Measurements from ENCODE around the gene LYST.

DNA sequence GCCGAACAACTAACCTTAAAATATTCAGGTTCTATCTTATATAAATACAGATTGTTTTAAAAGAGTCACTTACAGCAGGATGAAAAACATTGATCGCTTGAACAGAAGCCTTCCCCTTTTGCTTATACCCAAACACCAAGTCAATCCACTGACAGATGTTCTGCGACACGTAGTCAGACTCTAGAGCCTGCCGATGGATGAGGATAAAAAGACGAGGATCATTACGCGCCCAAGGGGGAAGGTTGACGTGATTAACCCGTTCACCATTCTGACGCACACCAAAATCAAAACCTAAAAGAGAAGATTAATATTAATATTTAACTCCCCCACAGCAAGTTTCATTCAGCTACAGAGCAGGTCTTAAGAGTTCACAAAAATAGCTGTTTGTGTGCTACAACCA, 157.7 kb downstream of the LYST start:
- no peak for TF ChIP-seq SIN3A (IDR thresholded peaks at IDR 0.05; ENCODE audit: borderline replicate concordance, insufficient read depth, low read length)
- TF ChIP-seq TAF1 (IDR thresholded peaks at IDR 0.05; ENCODE audit: borderline replicate concordance, insufficient read depth, low read length): no peak
- TF ChIP-seq POLR2AphosphoS5 (IDR thresholded peaks at IDR 0.05; ENCODE audit: low read depth, low read length): no peak
- TF ChIP-seq, protein P1, sequence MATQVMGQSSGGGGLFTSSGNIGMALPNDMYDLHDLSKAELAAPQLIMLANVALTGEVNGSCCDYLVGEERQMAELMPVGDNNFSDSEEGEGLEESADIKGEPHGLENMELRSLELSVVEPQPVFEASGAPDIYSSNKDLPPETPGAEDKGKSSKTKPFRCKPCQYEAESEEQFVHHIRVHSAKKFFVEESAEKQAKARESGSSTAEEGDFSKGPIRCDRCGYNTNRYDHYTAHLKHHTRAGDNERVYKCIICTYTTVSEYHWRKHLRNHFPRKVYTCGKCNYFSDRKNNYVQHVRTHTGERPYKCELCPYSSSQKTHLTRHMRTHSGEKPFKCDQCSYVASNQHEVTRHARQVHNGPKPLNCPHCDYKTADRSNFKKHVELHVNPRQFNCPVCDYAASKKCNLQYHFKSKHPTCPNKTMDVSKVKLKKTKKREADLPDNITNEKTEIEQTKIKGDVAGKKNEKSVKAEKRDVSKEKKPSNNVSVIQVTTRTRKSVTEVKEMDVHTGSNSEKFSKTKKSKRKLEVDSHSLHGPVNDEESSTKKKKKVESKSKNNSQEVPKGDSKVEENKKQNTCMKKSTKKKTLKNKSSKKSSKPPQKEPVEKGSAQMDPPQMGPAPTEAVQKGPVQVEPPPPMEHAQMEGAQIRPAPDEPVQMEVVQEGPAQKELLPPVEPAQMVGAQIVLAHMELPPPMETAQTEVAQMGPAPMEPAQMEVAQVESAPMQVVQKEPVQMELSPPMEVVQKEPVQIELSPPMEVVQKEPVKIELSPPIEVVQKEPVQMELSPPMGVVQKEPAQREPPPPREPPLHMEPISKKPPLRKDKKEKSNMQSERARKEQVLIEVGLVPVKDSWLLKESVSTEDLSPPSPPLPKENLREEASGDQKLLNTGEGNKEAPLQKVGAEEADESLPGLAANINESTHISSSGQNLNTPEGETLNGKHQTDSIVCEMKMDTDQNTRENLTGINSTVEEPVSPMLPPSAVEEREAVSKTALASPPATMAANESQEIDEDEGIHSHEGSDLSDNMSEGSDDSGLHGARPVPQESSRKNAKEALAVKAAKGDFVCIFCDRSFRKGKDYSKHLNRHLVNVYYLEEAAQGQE (IDR thresholded peaks at IDR 0.05; ENCODE audit: insufficient read depth in 1 of 2, low read depth in 2 of 2, low read length in 2 of 2): no peak
- no peak for TF ChIP-seq FOXP2 (optimal IDR thresholded peaks at IDR 0.05; ENCODE audit: borderline replicate concordance, extremely low read depth, extremely low read length, insufficient read depth)

Measured in PFSK-1 (cell line).